HepG2 (cell line): ENCODE data around the gene NDUFS2.

Experiments
- BHLHE40 ChIP-seq: IDR thresholded peaks from 2 replicates; pipeline ENCODE4 v1.6.1; 2011; ENCODE audit warnings: low read length, improper control_type of control experiment
- ELF3 ChIP-seq: IDR thresholded peaks from 2 replicates; pipeline ENCODE4 v1.6.1; 2016; ENCODE audit warnings: missing genetic modification reagents, missing compliant biosample characterization
- GATA4 ChIP-seq: sonication (generic); IDR thresholded peaks from 2 replicates; pipeline ENCODE4 v1.6.1; 2016; ENCODE audit warnings: antibody characterized with exemption, low read depth, borderline replicate concordance
- HNRNPK ChIP-seq: fragments of 200-400 bp; formaldehyde crosslinking; IDR thresholded peaks from 2 replicates; pipeline ENCODE4 v1.6.1; 2018; ENCODE audit warnings: low read length, low read depth, moderate library complexity, mild to moderate bottlenecking; ENCODE audit not compliant: poor library complexity, severe bottlenecking
- RARG ChIP-seq: sonication (generic); formaldehyde crosslinking; IDR thresholded peaks from 2 replicates; pipeline ENCODE4 v1.4.0; 2020; ENCODE audit warnings: low read depth, mild to moderate bottlenecking, missing genetic modification reagents
- SMC3 ChIP-seq: IDR thresholded peaks from 2 replicates; pipeline ENCODE4 v1.6.1; 2011; ENCODE audit warnings: low read length, improper control_type of control experiment
- ZFP37 ChIP-seq: sonication (generic); formaldehyde crosslinking; IDR thresholded peaks from 2 replicates; pipeline ENCODE4 v1.4.0; 2020; ENCODE audit warnings: missing genetic modification reagents, borderline replicate concordance
- ZNF12 ChIP-seq: sonication (generic); formaldehyde crosslinking; IDR thresholded peaks from 2 replicates; pipeline ENCODE4 v1.5.0; 2020; ENCODE audit warnings: missing genetic modification reagents
- ZNF234 ChIP-seq: sonication (generic); formaldehyde crosslinking; conservative IDR thresholded peaks from 2 replicates; pipeline ENCODE4 v1.5.1; 2020; ENCODE audit warnings: mild to moderate bottlenecking, missing genetic modification reagents
- ZZZ3 ChIP-seq: sonication (generic); formaldehyde crosslinking; IDR thresholded peaks from 2 replicates; pipeline ENCODE4 v1.4.0; 2020; ENCODE audit warnings: missing genetic modification reagents, mild to moderate bottlenecking, borderline replicate concordance
- TF ChIP-seq, protein P1 (sequence below): sonication (generic); formaldehyde crosslinking; conservative IDR thresholded peaks from 2 replicates; pipeline ENCODE4 v1.4.0; 2020; ENCODE audit warnings: missing genetic modification reagents

DNA sequence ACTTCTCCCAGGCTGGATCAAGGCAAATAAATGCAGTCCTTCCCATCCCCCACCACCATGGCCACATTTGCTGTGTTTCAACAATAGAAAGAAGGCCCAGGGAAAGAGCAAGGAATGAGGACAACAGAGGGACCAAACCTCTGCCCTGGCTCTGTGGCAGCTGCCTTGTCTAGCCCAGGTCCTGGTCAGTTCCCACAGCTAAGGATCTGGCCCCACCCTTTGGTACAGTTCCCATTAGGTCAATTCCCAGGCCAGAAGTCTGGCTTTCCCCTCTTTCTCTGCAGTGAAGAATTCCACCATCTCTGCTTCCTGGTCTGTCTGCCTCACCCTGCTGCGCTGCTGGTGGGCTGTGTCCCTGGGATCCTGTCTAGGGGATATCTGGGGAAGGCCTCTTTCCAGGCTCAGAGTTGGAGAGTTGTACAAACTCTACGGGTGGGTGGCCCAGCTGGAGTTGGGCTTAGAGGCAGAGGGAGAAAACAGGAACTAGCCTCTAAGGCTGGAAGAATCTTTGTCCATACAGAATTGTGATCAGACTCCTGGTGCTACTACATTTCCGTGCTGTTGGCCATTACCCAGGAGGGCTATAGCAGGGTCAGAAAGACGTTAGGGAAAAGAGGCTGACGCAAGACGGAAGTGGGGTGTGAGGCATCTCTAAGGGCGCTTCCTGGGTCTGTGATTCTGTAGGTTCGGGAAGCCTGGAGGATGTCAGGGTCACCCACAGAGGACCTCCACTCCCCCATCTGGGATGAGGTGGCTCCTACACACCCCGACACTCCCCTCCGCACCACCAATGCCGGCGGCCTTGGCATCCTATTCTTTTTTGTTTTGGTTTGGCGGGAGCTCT lies 953 bp upstream of the NDUFS2 start:
- no peak for TF ChIP-seq ZZZ3 (CRISPR knock-in tag)
- TF ChIP-seq ZNF234: no peak
- TF ChIP-seq BHLHE40: no peak
- TF ChIP-seq SMC3: no peak
- no peak for TF ChIP-seq GATA4
- TF ChIP-seq, protein P1, sequence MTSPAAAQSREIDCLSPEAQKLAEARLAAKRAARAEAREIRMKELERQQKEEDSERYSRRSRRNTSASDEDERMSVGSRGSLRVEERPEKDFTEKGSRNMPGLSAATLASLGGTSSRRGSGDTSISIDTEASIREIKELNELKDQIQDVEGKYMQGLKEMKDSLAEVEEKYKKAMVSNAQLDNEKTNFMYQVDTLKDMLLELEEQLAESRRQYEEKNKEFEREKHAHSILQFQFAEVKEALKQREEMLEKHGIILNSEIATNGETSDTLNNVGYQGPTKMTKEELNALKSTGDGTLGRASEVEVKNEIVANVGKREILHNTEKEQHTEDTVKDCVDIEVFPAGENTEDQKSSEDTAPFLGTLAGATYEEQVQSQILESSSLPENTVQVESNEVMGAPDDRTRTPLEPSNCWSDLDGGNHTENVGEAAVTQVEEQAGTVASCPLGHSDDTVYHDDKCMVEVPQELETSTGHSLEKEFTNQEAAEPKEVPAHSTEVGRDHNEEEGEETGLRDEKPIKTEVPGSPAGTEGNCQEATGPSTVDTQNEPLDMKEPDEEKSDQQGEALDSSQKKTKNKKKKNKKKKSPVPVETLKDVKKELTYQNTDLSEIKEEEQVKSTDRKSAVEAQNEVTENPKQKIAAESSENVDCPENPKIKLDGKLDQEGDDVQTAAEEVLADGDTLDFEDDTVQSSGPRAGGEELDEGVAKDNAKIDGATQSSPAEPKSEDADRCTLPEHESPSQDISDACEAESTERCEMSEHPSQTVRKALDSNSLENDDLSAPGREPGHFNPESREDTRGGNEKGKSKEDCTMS (CRISPR knock-in tag): no peak
- no peak for TF ChIP-seq RARG (CRISPR knock-in tag)
- TF ChIP-seq ELF3 (CRISPR knock-in tag): no peak
- no peak for TF ChIP-seq HNRNPK
- no peak for TF ChIP-seq ZFP37 (CRISPR knock-in tag)
- TF ChIP-seq ZNF12 (CRISPR knock-in tag): no peak
